HCT116 (cell line): ENCODE data around the gene BANF1. TPM values are rescaled to one million over a fixed set of nuclear protein-coding genes. Genes with fewer than 3 reads are reported as not detected.
A peak's percentile ranks its signal among the peaks of the same experiment; 100 is the strongest.

ENCODE experiments used
- ATAC-seq: fragments of 200-7000 bp; cut with Tn5 transposase; 2 replicates; pipeline ENCODE4 v1.9.1; 2020; ENCODE audit warnings: mild to moderate bottlenecking, moderate library complexity
- BruUV-seq: library from RNA; stranded (reverse); fragments of 400-500 nt; replicated peaks from 2 replicates; lab custom pipeline; 2021; lab: Mats Ljungman, UMichigan
- CTCF ChIA-PET: fragments of 300-600 bp; sonication (Branson Sonifier 250); formaldehyde crosslinking; loops from one replicate; lab custom pipeline; 2021; ENCODE audit warnings: antibody characterized with exemption; lab: Charles Lee
- POLR2A ChIA-PET: fragments of 300-600, 350-600 bp; sonication (Branson Sonifier 250); formaldehyde crosslinking; loops from one replicate; lab custom pipeline; 2021; ENCODE audit warnings: antibody characterized with exemption; lab: Charles Lee
- RAD21 ChIA-PET, 2 experiments: fragments of 300-600 bp; sonication (Branson Sonifier 250); formaldehyde crosslinking; loops; one replicate each; lab custom pipeline; 2023; ENCODE audit warnings: low total read pairs in 2 of 2; ENCODE audit not compliant: uncharacterized antibody in 2 of 2, unreplicated experiment in 2 of 2, low non-redundant PET in 1 of 2; lab: Charles Lee
- DNase-seq: peaks from one replicate; pipeline ENCODE4 v3.0.0-alpha.2; 2010; ENCODE audit warnings: low read depth, low spot score
- H2AFZ ChIP-seq: fragments of 200-600 bp; shearing (Covaris generic), sonication (generic); 2 replicates; pipeline ENCODE4 v1.6.1; 2017; ENCODE audit warnings: low read depth, mixed run types, mixed read lengths, antibody characterized with exemption, low read length; ENCODE audit not compliant: poor library complexity, severe bottlenecking
- H3K27ac ChIP-seq: 2 replicates; pipeline ENCODE4 v1.5.1; 2012; ENCODE audit warnings: low read depth, low read length
- H3K27me3 ChIP-seq: fragments of 200-600 bp; sonication (generic); 2 replicates; pipeline ENCODE4 v1.6.1; 2016; ENCODE audit warnings: mixed run types, low read length, mixed read lengths; ENCODE audit not compliant: insufficient read depth
- H3K36me3 ChIP-seq, 2 experiments: fragments of 200-500 bp in 1 of 2; fragments of 200-600 bp in 1 of 2; sonication (Bioruptor generic) in 1 of 2; sonication (generic) in 1 of 2; 2 replicates each; pipeline versions ENCODE4 v1.5.1 to v1.6.1; 2014 to 2016; ENCODE audit warnings: low read length in 2 of 2, inconsistent platforms in 1 of 2, mixed read lengths in 1 of 2, mixed run types in 1 of 2; ENCODE audit not compliant: insufficient read depth in 2 of 2, control insufficient read depth in 1 of 2
- H3K4me1 ChIP-seq, 2 experiments: fragments of 200-600 bp in 1 of 2; sonication (generic) in 1 of 2; 2 replicates each; pipeline versions ENCODE4 v1.5.1 to v1.6.1; 2012 to 2017; ENCODE audit warnings: low read length in 2 of 2, inconsistent platforms in 1 of 2, mild to moderate bottlenecking in 1 of 2, mixed read lengths in 1 of 2, mixed run types in 1 of 2, moderate library complexity in 1 of 2; ENCODE audit not compliant: insufficient read depth in 2 of 2, control insufficient read depth in 1 of 2
- H3K4me2 ChIP-seq: fragments of 200-600 bp; sonication (generic); 2 replicates; pipeline ENCODE4 v1.6.1; 2017; ENCODE audit warnings: mixed run types, low read length, mixed read lengths
- H3K4me3 ChIP-seq, 2 experiments: fragments of 200-600 bp in 1 of 2; sonication (generic) in 1 of 2; replicated peaks in 1 of 2; 2 replicates each; pipeline ENCODE4 v1.5.1; 2011 to 2016; ENCODE audit warnings: low read length in 2 of 2, control low read depth in 1 of 2, low read depth in 1 of 2, mild to moderate bottlenecking in 1 of 2, mixed read lengths in 1 of 2, mixed run types in 1 of 2
- H3K79me2 ChIP-seq: fragments of 200-600 bp; sonication (generic); 2 replicates; pipeline ENCODE4 v1.6.1; 2017; ENCODE audit warnings: mild to moderate bottlenecking, mixed run types, low read length, moderate library complexity, mixed read lengths; ENCODE audit not compliant: insufficient read depth
- H3K9ac ChIP-seq: fragments of 200-600 bp; sonication (generic); 2 replicates; pipeline ENCODE4 v1.6.1; 2016; ENCODE audit warnings: low read length, mixed read lengths
- H3K9me2 ChIP-seq: fragments of 200-600 bp; sonication (generic), shearing (Covaris generic); 2 replicates; pipeline ENCODE4 v1.6.1; 2017; ENCODE audit warnings: mixed run types, mild to moderate bottlenecking, moderate library complexity; ENCODE audit not compliant: insufficient read depth
- H3K9me3 ChIP-seq, 2 experiments: fragments of 200-500 bp in 1 of 2; fragments of 200-600 bp in 1 of 2; sonication (Bioruptor generic) in 1 of 2; sonication (generic) in 1 of 2; 2 replicates each; pipeline ENCODE4 v1.6.1; 2014 to 2017; ENCODE audit warnings: low read length in 2 of 2, mixed read lengths in 2 of 2, inconsistent platforms in 1 of 2, low read depth in 1 of 2, mild to moderate bottlenecking in 1 of 2, mixed run types in 1 of 2, moderate library complexity in 1 of 2; ENCODE audit not compliant: control insufficient read depth in 1 of 2, insufficient read depth in 1 of 2
- H4K20me1 ChIP-seq: fragments of 200-600 bp; sonication (generic), shearing (Covaris generic); 2 replicates; pipeline ENCODE4 v1.6.1; 2017; ENCODE audit warnings: mixed run types, mild to moderate bottlenecking, moderate library complexity; ENCODE audit not compliant: insufficient read depth
- ATF3 ChIP-seq: IDR thresholded peaks from 2 replicates; pipeline ENCODE4 v1.6.1; 2012
- CEBPB ChIP-seq: IDR thresholded peaks from 2 replicates; pipeline ENCODE4 v1.6.1; 2012; ENCODE audit warnings: low read depth
- CTCF ChIP-seq, 3 experiments: fragments of 200-600 bp in 1 of 3; sonication (generic) in 1 of 3; IDR thresholded peaks in 2 of 3; conservative IDR thresholded peaks in 1 of 3; 2 replicates each; pipeline ENCODE4 v1.5.1; 2012 to 2017; ENCODE audit warnings: low read depth in 2 of 3, low read length in 2 of 3, antibody characterized with exemption in 1 of 3, borderline replicate concordance in 1 of 3, control low read depth in 1 of 3, mild to moderate bottlenecking in 1 of 3, mixed read lengths in 1 of 3, mixed run types in 1 of 3, moderate library complexity in 1 of 3; ENCODE audit not compliant: insufficient read depth in 1 of 3
- EGR1 ChIP-seq: IDR thresholded peaks from 2 replicates; pipeline ENCODE4 v1.6.1; 2012; ENCODE audit warnings: low read depth
- ELF1 ChIP-seq: IDR thresholded peaks from 2 replicates; pipeline ENCODE4 v1.6.1; 2012; ENCODE audit warnings: low read depth, borderline replicate concordance
- EZH2 ChIP-seq: fragments of 200-600 bp; sonication (generic); IDR thresholded peaks from 2 replicates; pipeline ENCODE4 v1.6.1; 2017; ENCODE audit warnings: antibody characterized with exemption, mixed run types
- EZH2phosphoT487 ChIP-seq: fragments of 200-600 bp; IDR thresholded peaks from 2 replicates; pipeline ENCODE4 v1.6.1; 2018; ENCODE audit warnings: antibody characterized with exemption, borderline replicate concordance
- JUND ChIP-seq: IDR thresholded peaks from 2 replicates; pipeline ENCODE4 v1.6.1; 2012
- MAX ChIP-seq: IDR thresholded peaks from 2 replicates; pipeline ENCODE4 v1.6.1; 2012
- POLR2A ChIP-seq: IDR thresholded peaks from 2 replicates; pipeline ENCODE4 v1.7.0; 2011; ENCODE audit warnings: borderline replicate concordance; ENCODE audit not compliant: insufficient read depth, insufficient read length; ENCODE audit errors: extremely low read depth
- POLR2AphosphoS5 ChIP-seq: IDR thresholded peaks from 2 replicates; pipeline ENCODE4 v1.6.1; 2011; ENCODE audit warnings: mild to moderate bottlenecking, low read depth, low read length, moderate library complexity
- RAD21 ChIP-seq: IDR thresholded peaks from 2 replicates; pipeline ENCODE4 v1.6.1; 2012; ENCODE audit warnings: low read depth, mild to moderate bottlenecking
- SIN3A ChIP-seq: IDR thresholded peaks from 2 replicates; pipeline ENCODE4 v1.6.1; 2012; ENCODE audit warnings: low read depth
- SP1 ChIP-seq: IDR thresholded peaks from 2 replicates; pipeline ENCODE4 v1.6.1; 2012; ENCODE audit warnings: low read depth
- SRF ChIP-seq: IDR thresholded peaks from 2 replicates; pipeline ENCODE4 v1.6.1; 2012; ENCODE audit warnings: low read depth
- TCF7L2 ChIP-seq: IDR thresholded peaks from 2 replicates; pipeline ENCODE4 v1.7.0; 2011; ENCODE audit warnings: borderline replicate concordance, inconsistent platforms; ENCODE audit not compliant: insufficient read depth, insufficient read length; ENCODE audit errors: extremely low read depth
- YY1 ChIP-seq: IDR thresholded peaks from 2 replicates; pipeline ENCODE4 v1.6.1; 2011; ENCODE audit warnings: low read length, low read depth, moderate library complexity, mild to moderate bottlenecking; ENCODE audit not compliant: insufficient replicate concordance; ENCODE audit errors: extremely low read depth
- ZBTB33 ChIP-seq: IDR thresholded peaks from 2 replicates; pipeline ENCODE4 v1.6.1; 2011; ENCODE audit warnings: mild to moderate bottlenecking, low read length, moderate library complexity; ENCODE audit not compliant: insufficient replicate concordance; ENCODE audit errors: extremely low read depth
- ZFX ChIP-seq: fragments of 450-650 bp; IDR thresholded peaks from 2 replicates; pipeline ENCODE4 v1.6.1; 2017
- ZNF274 ChIP-seq: fragments of 200-500 bp; sonication (Bioruptor generic); IDR thresholded peaks from 2 replicates; pipeline ENCODE4 v1.6.1; 2014; ENCODE audit warnings: mild to moderate bottlenecking, low read depth, low read length, inconsistent platforms
- intact Hi-C: fragments of 100-400 bp; cut with micrococcal nuclease; formaldehyde crosslinking; loops from 2 replicates; pipeline ENCODE4 v1.10.0; 2022
- total RNA-seq: library from RNA; stranded (reverse); gene quantifications from one replicate; pipeline ENCODE4 v1.2.1, GENCODE V29; 2021; ENCODE audit not compliant: unreplicated experiment

Gene BANF1
- total RNA-seq, 1 experiment from 2014 or later, result 356 TPM

GRCh38 chr11:66020212-66020611, 17.9 kb downstream of the BANF1 start:
- Histone ChIP-seq H3K79me2 (peaks cover 3% of the 10 kb centered on the region; the same call in 1 of the 2 replicates), H3K36me3 (no peaks in the 10 kb centered on the region), H2AFZ (no peak overlapping the region), H3K27me3 (no peaks in the 10 kb centered on the region), H3K4me3 (peak overlapping the region in 1 of 2 experiments; percentile 21; a peak in 2 of 4 replicates), H3K9ac (peak overlapping the region; percentile 48; the same call in 1 of the 2 replicates), H3K9me3 (no peaks in the 10 kb centered on the region), H4K20me1 (no peaks in the 10 kb centered on the region), H3K4me2 (peak overlapping the region; percentile 72), H3K27ac (peak overlapping the region; percentile 48; the same call in 1 of the 2 replicates), H3K4me1 (peaks cover 31 to 71% of the 10 kb centered on the region in 2 experiments), H3K9me2 (no peaks in the 10 kb centered on the region)
- BruUV-seq, result no TSS peak
- ChIA-PET RAD21 (no interaction called here), CTCF (interaction anchor here (3.0 kb wide), 1 partner anchor 25 kb away, joined by 14 read pairs; no protein-coding TSS in a partner anchor), POLR2A (interaction anchor here (1.9 to 2.8 kb wide), 2 partner anchors 9 to 18 kb away, joined by 4 to 10 read pairs; partner anchors contain the start of genes BANF1 and CST6)
- ATAC-seq (no peak), DNase-seq (no peak)
- intact Hi-C loops, result no loop called here
- TF ChIP-seq MAX, result no peak
- TF ChIP-seq EZH2, result no peak
- no peak for TF ChIP-seq JUND
- TF ChIP-seq ATF3, result no peak
- TF ChIP-seq POLR2A, result no peak
- TF ChIP-seq YY1, result no peak
- no peak for TF ChIP-seq EGR1
- TF ChIP-seq TCF7L2, result no peak
- TF ChIP-seq RAD21, result no peak
- TF ChIP-seq CEBPB, result no peak
- TF ChIP-seq SIN3A, result no peak
- TF ChIP-seq EZH2phosphoT487, result no peak
- TF ChIP-seq SP1, result no peak
- TF ChIP-seq ZFX, result no peak
- TF ChIP-seq SRF, result no peak
- TF ChIP-seq ZBTB33, result no peak
- no peak for TF ChIP-seq ELF1
- no peak for TF ChIP-seq CTCF (IDR thresholded peaks at IDR 0.05 in 2 of 3, conservative IDR thresholded peaks at IDR 0.05 in 1 of 3; ENCODE audit: borderline replicate concordance in 1 of 3, insufficient read depth in 1 of 3, low read depth in 2 of 3, low read length in 2 of 3)
- TF ChIP-seq POLR2AphosphoS5, result no peak
- no peak for TF ChIP-seq ZNF274
